ENCODE data around the gene RTEL1.

RTEL1 gene

GRCh38 chr20:63731410-63731809, 73.3 kb downstream of the RTEL1 start:
- in situ Hi-C loops (cut with MboI; ENCODE audit: low pct_unique_long_range_greater_than_20kb, low sequenced_read_pairs, unreplicated experiment): no loop called here
- TF ChIP-seq CTCF (IDR thresholded peaks at IDR 0.05; ENCODE audit: extremely low read depth, insufficient read depth, missing control alignments): no peak
- DNase-seq (ENCODE audit: low spot score): no peak

- no peak for DNase-seq (ENCODE audit: low spot score)
- no peak for TF ChIP-seq CTCF (IDR thresholded peaks at IDR 0.05; ENCODE audit: extremely low read depth, insufficient read depth, missing control alignments)
- in situ Hi-C loops (cut with MboI; ENCODE audit: low pct_unique_long_range_greater_than_20kb, low sequenced_read_pairs, unreplicated experiment): no loop called here
Measured at GRCh38 chr20:63732118-63733095, 74.3 kb downstream of the RTEL1 start.

GRCh38 chr20:63733117-63733516, 75.0 kb downstream of the RTEL1 start:
- no peak for DNase-seq (ENCODE audit: low spot score)
- in situ Hi-C loops (cut with MboI; ENCODE audit: low pct_unique_long_range_greater_than_20kb, low sequenced_read_pairs, unreplicated experiment): no loop called here
- TF ChIP-seq CTCF (IDR thresholded peaks at IDR 0.05; ENCODE audit: extremely low read depth, insufficient read depth, missing control alignments): no peak

- DNase-seq (ENCODE audit: low spot score): no peak
- in situ Hi-C loops (cut with MboI; ENCODE audit: low pct_unique_long_range_greater_than_20kb, low sequenced_read_pairs, unreplicated experiment): no loop called here
- no peak for TF ChIP-seq CTCF (IDR thresholded peaks at IDR 0.05; ENCODE audit: extremely low read depth, insufficient read depth, missing control alignments)
Measured at GRCh38 chr20:63733579-63734081, 75.5 kb downstream of the RTEL1 start.

- TF ChIP-seq CTCF (IDR thresholded peaks at IDR 0.05; ENCODE audit: extremely low read depth, insufficient read depth, missing control alignments): no peak
- in situ Hi-C loops (cut with MboI; ENCODE audit: low pct_unique_long_range_greater_than_20kb, low sequenced_read_pairs, unreplicated experiment): no loop called here
- no peak for DNase-seq (ENCODE audit: low spot score)
Measured at GRCh38 chr20:63734111-63734945, 76.2 kb downstream of the RTEL1 start.

Data from GM13977 (cell line).